SU-DHL-6 (cell line): ENCODE data around the gene TPTE2.

ENCODE experiments used
- H2AFZ ChIP-seq: fragments of 200-600 bp; sonication (generic); 2 replicates; pipeline ENCODE4 v1.6.1; 2014; ENCODE audit warnings: low read depth, mild to moderate bottlenecking, moderate library complexity, mixed read lengths, antibody characterized with exemption, low read length; ENCODE audit not compliant: severe bottlenecking
- H3F3A ChIP-seq: fragments of 200-600 bp; shearing (Covaris generic); 2 replicates; pipeline ENCODE4 v1.6.0; 2016; ENCODE audit warnings: antibody characterized with exemption, mild to moderate bottlenecking; ENCODE audit not compliant: insufficient read depth
- H3K27ac ChIP-seq: fragments of 200-600 bp; sonication (generic); 2 replicates; pipeline ENCODE4 v1.5.1; 2016; ENCODE audit warnings: low read depth, mild to moderate bottlenecking, low read length, moderate library complexity, mixed read lengths
- H3K27me3 ChIP-seq: fragments of 200-600 bp; sonication (generic), shearing (Covaris generic); 2 replicates; pipeline ENCODE4 v1.6.0; 2014; ENCODE audit warnings: mild to moderate bottlenecking, low read length
- H3K36me3 ChIP-seq: fragments of 200-600 bp; sonication (generic); 2 replicates; pipeline ENCODE4 v1.6.1; 2014; ENCODE audit warnings: mild to moderate bottlenecking, low read length, mixed read lengths
- H3K4me2 ChIP-seq: fragments of 300-600, 200-600 bp; shearing (Covaris generic), sonication (generic); 2 replicates; pipeline ENCODE4 v1.6.0; 2014; ENCODE audit warnings: low read length, low read depth, mild to moderate bottlenecking; ENCODE audit not compliant: poor library complexity, severe bottlenecking
- H3K4me3 ChIP-seq: fragments of 200-600 bp; sonication (generic); 2 replicates; pipeline ENCODE4 v1.5.1; 2014; ENCODE audit warnings: antibody characterized with exemption, low read length, mild to moderate bottlenecking, mixed read lengths; ENCODE audit not compliant: insufficient read depth, poor library complexity, severe bottlenecking
- H3K79me2 ChIP-seq: fragments of 200-600 bp; sonication (generic); 2 replicates; pipeline ENCODE4 v1.6.1; 2014; ENCODE audit warnings: mild to moderate bottlenecking, low read length, moderate library complexity; ENCODE audit not compliant: insufficient read depth
- H3K9ac ChIP-seq: fragments of 200-600 bp; sonication (generic); 2 replicates; pipeline ENCODE4 v1.7.0; 2014; ENCODE audit warnings: mild to moderate bottlenecking, low read length
- H3K9me2 ChIP-seq: fragments of 200-600 bp; sonication (generic); replicated peaks from 2 replicates; pipeline ENCODE4 v1.6.1; 2014; ENCODE audit warnings: low read length; ENCODE audit not compliant: insufficient read depth
- H3K9me3 ChIP-seq: fragments of 200-600 bp; sonication (generic); 2 replicates; pipeline ENCODE4 v1.6.1; 2014; ENCODE audit warnings: low read length, mixed read lengths; ENCODE audit not compliant: insufficient read depth
- H4K20me1 ChIP-seq: fragments of 200-600 bp; sonication (generic); 2 replicates; pipeline ENCODE4 v1.6.1; 2014; ENCODE audit warnings: low read depth, mild to moderate bottlenecking, antibody characterized with exemption, low read length, moderate library complexity, mixed read lengths
- CTCF ChIP-seq: fragments of 200-600 bp; sonication (generic); IDR thresholded peaks from one replicate; pipeline ENCODE4 v1.5.1; 2017; ENCODE audit warnings: antibody characterized with exemption, mild to moderate bottlenecking, low read length, moderate library complexity; ENCODE audit not compliant: insufficient read depth, poor library complexity, severe bottlenecking
- EZH2phosphoT487 ChIP-seq: fragments of 200-600 bp; sonication (generic), shearing (Covaris generic); conservative IDR thresholded peaks from 2 replicates; pipeline ENCODE4 v1.6.1; 2018; ENCODE audit warnings: mild to moderate bottlenecking, antibody characterized with exemption, low read length, moderate library complexity, mixed read lengths

The TPTE2 gene

DNA sequence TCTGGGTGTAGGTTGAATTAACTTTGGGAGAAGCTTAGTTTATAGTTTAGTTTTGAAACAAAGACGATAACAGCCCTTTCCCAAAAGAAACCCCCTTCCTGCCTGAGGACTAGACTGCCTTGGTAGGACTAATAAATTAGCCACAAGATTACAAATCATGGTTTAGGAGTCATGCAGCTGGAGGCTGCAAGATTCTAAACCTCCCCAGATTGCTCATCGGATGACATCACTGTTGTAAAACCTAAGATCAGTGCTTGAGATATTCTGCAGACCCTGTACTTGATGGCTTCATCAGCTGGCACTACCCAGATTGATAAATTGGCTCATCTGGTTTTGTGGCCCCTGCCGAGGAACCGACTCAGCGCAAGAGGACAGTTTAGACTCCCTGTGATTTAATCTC is 36.2 kb upstream of the TPTE2 start:
- H4K20me1 ChIP-seq: no peaks in the 10 kb centered on the region
- H3K27ac ChIP-seq: no peak overlapping the region
- H3K9ac ChIP-seq: no peak overlapping the region
- no peaks in the 10 kb centered on the region for H3K9me2 ChIP-seq
- no peaks in the 10 kb centered on the region for H3K27me3 ChIP-seq
- H3F3A ChIP-seq: no peaks in the 10 kb centered on the region
- H3K36me3 ChIP-seq: no peaks in the 10 kb centered on the region
- no peak overlapping the region for H3K4me3 ChIP-seq
- no peaks in the 10 kb centered on the region for H3K9me3 ChIP-seq
- H3K4me2 ChIP-seq: no peak overlapping the region
- TF ChIP-seq CTCF (no peak), EZH2phosphoT487 (no peak)
- peaks cover 3% of the 10 kb centered on the region; the same call in 1 of the 2 replicates for H3K79me2 ChIP-seq
- no peak overlapping the region for H2AFZ ChIP-seq

DNA sequence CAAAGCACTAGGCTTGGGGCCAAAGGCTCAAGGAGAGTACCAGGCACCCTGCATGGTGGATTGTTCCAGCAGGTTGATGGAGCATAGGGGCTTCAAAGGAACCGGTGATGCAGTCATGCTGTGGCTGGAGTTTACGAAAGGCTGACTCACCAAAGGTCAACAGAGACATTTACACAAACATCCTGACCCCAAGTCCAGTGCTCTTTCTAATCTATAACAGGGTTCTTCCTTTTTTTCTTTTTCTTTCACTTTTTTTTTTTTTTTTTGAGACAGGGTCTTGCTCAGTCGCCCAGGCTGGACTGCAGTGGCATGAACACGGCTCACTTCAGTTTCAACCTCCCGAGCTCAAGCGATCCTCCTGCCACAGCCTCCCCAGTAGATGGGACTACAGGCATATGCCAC is 35.6 kb upstream of the TPTE2 start:
- Histone ChIP-seq H3K9ac (no peak overlapping the region), H2AFZ (no peak overlapping the region)

GRCh38 chr13:19596086-19596485 is 34.8 kb upstream of the TPTE2 start:
- Histone ChIP-seq H2AFZ (no peak overlapping the region), H3K36me3 (no peaks in the 10 kb centered on the region), H3K4me3 (no peak overlapping the region), H3K4me2 (no peak overlapping the region), H3K27ac (no peak overlapping the region), H3K9me3 (no peaks in the 10 kb centered on the region), H3K9me2 (no peaks in the 10 kb centered on the region), H3K9ac (no peak overlapping the region), H3K79me2 (no peaks in the 10 kb centered on the region), H4K20me1 (no peaks in the 10 kb centered on the region), H3K27me3 (no peaks in the 10 kb centered on the region), H3F3A (no peaks in the 10 kb centered on the region)
- no peak for TF ChIP-seq EZH2phosphoT487
- TF ChIP-seq CTCF: no peak

More for the DNA sequence above, 35.6 kb upstream of the TPTE2 start:
- H3K27ac ChIP-seq: no peak overlapping the region
- H3K4me2 ChIP-seq: no peak overlapping the region
- no peaks in the 10 kb centered on the region for H3K36me3 ChIP-seq
- H4K20me1 ChIP-seq: no peaks in the 10 kb centered on the region
- H3K4me3 ChIP-seq: no peak overlapping the region
- no peaks in the 10 kb centered on the region for H3K27me3 ChIP-seq
- no peaks in the 10 kb centered on the region for H3K9me3 ChIP-seq
- H3F3A ChIP-seq: no peaks in the 10 kb centered on the region
- no peaks in the 10 kb centered on the region for H3K9me2 ChIP-seq
- H3K79me2 ChIP-seq: no peaks in the 10 kb centered on the region
- no peak for TF ChIP-seq CTCF
- no peak for TF ChIP-seq EZH2phosphoT487
